GM10248 (cell line): ENCODE data around the gene MED13.
"Not testable (repeated sequence)": the region's sequence is repeated elsewhere in the genome, so short reads cannot be mapped to it uniquely, and the experiment has no call there.

Source experiments
- CTCF ChIA-PET: fragments of 300-600 bp; sonication (Branson Sonifier 250); formaldehyde crosslinking; extraction: SDS; loops from one replicate; lab custom pipeline; 2021; ENCODE audit warnings: antibody characterized with exemption; lab: Yijun Ruan, JAX
- POLR2A ChIA-PET: fragments of 350-650 bp; sonication (Branson Sonifier 250); formaldehyde crosslinking; extraction: SDS; loops from one replicate; lab custom pipeline; 2020; ENCODE audit warnings: antibody characterized with exemption; lab: Yijun Ruan, JAX
- DNase-seq: peaks from one replicate; pipeline ENCODE4 v3.0.0; 2012; ENCODE audit errors: extremely low spot score
- CTCF ChIP-seq: IDR thresholded peaks from 2 replicates; pipeline ENCODE4 v1.5.1; 2012; ENCODE audit warnings: mild to moderate bottlenecking, low read depth; ENCODE audit errors: extremely low read depth, missing control alignments, control extremely low read depth

The MED13 gene

GRCh38 chr17:62008294-62008693 is 56.8 kb downstream of the MED13 start:
- TF ChIP-seq CTCF = no peak
- ChIA-PET CTCF (interaction anchor here (1.5 kb wide), 1 partner anchor 14 kb away, joined by 5 read pairs; no protein-coding TSS in a partner anchor), POLR2A (interaction anchor here (0.6 kb wide), 1 partner anchor 11 kb away, joined by 3 read pairs; no protein-coding TSS in a partner anchor)
- no peak for DNase-seq

GRCh38 chr17:62004388-62004787 is 60.7 kb downstream of the MED13 start:
- no peak for DNase-seq
- POLR2A ChIA-PET = no interaction called here
- CTCF ChIA-PET = interaction anchor here (1.1 to 1.4 kb wide), 2 partner anchors 39 to 96 kb away, joined by 3 read pairs; no protein-coding TSS in a partner anchor
- TF ChIP-seq CTCF = no peak

- CTCF ChIA-PET = interaction anchor here (1.3 kb wide), 1 partner anchor 63 kb away, joined by 3 read pairs; no protein-coding TSS in a partner anchor
Observed at GRCh38 chr17:62003141-62003540, 61.9 kb downstream of the MED13 start.

GRCh38 chr17:62001105-62001504 is 64.0 kb downstream of the MED13 start:
- no peak for TF ChIP-seq CTCF
- ChIA-PET CTCF (no interaction called here), POLR2A (no interaction called here)
- no peak for DNase-seq

More at GRCh38 chr17:62003141-62003540, 61.9 kb downstream of the MED13 start:
- DNase-seq = not testable (repeated sequence)
- POLR2A ChIA-PET = interaction anchor here (0.6 kb wide), 1 partner anchor 21 kb away, joined by 3 read pairs; no protein-coding TSS in a partner anchor

GRCh38 chr17:62000186-62000585 is 64.9 kb downstream of the MED13 start:
- no peak for TF ChIP-seq CTCF
- DNase-seq = no peak
- ChIA-PET POLR2A (no interaction called here), CTCF (interaction anchor here (0.7 kb wide), 1 partner anchor 12 kb away, joined by 3 read pairs; no protein-coding TSS in a partner anchor)

- POLR2A ChIA-PET, DNase-seq: not testable (repeated sequence)
- CTCF ChIA-PET = interaction anchor here (0.7 to 1.1 kb wide), 4 partner anchors 14 to 111 kb away, joined by 3 read pairs; no protein-coding TSS in a partner anchor
Observed at GRCh38 chr17:61998534-61998933, 66.5 kb downstream of the MED13 start.

- no peak for DNase-seq
- CTCF ChIA-PET = interaction anchor here (1.0 to 1.1 kb wide), 2 partner anchors 13 to 26 kb away, joined by 3 read pairs; no protein-coding TSS in a partner anchor
- POLR2A ChIA-PET = no interaction called here
- TF ChIP-seq CTCF = no peak
Observed at GRCh38 chr17:61997664-61998063, 67.4 kb downstream of the MED13 start.
